ENCODE data around the gene ZNF692.
"Not testable (repeated sequence)": the region's sequence is repeated elsewhere in the genome, so short reads cannot be mapped to it uniquely, and the experiment has no call there.

Gene ZNF692

GRCh38 chr1:248849152-248849551, 9.7 kb downstream of the ZNF692 start:
- no peak for DNase-seq

DNA sequence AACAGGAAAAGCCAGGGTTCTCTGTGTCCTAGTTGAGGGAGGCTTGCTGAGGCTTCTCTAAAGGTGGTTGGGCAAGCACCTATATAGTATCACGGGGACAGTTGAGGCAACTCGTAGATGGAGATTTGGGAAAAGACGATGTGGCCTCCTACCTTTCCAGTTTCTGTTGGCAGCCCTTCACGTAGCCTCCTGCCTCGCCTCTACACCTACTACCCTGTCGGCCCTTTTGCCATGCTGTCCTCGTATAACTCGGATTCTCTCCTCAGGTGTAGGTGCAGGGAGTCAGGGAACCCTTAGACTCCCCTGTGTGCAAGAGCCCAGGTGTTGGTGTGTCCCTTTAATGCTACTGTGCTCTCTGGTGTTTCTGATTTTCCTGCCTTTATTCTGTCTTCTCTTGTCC, 10.3 kb downstream of the ZNF692 start:
- no peak for DNase-seq

- no peak for DNase-seq
Measured at GRCh38 chr1:248847956-248848561, 10.8 kb downstream of the ZNF692 start.

DNA sequence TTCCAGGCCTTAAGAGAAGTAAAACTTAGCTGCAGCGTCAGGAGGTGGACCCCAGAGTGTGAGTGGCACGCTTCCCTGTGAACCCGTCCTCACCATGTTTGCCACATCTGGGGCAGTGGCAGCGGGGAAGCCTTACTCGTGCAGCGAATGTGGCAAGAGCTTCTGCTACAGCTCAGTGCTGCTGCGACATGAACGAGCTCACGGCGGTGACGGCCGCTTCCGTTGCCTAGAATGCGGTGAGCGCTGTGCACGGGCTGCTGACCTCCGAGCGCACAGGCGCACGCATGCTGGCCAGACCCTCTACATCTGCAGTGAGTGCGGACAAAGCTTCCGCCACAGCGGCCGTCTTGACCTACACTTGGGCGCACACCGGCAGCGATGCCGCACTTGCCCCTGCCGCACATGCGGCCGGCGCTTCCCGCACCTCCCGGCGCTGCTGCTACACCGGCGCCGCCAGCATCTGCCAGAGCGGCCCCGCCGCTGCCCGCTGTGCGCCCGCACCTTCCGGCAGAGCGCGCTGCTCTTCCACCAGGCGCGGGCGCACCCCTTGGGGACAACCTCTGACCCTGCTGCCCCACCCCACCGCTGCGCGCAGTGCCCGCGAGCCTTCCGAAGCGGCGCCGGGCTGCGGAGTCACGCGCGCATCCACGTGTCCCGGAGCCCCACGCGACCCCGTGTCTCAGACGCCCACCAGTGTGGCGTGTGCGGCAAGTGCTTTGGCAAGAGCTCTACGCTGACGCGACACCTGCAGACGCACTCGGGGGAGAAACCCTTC, 11.5 kb downstream of the ZNF692 start:
- no peak for DNase-seq

DNA sequence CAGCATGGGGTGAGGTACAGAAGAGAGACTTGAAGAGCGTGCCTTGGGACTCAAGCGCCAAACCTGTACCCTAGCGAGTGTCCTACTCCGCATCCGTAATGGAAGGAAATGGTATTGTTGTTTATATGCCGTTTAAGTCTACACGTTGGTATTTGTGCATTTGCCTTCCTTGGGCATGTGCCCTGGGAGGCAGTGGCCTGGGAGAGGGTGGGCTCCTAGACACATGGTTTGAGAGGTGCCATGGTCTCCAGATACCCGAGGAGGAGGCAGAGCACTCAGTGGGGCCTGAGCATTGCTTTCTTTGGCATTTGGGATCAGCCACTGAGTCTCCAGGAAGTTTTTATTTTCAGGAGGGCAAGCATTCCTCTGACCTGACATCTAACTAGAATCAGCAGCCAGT, 14.4 kb downstream of the ZNF692 start:
- DNase-seq, result no peak

GRCh38 chr1:248843687-248844086, 15.2 kb downstream of the ZNF692 start:
- DNase-seq, result no peak

DNA sequence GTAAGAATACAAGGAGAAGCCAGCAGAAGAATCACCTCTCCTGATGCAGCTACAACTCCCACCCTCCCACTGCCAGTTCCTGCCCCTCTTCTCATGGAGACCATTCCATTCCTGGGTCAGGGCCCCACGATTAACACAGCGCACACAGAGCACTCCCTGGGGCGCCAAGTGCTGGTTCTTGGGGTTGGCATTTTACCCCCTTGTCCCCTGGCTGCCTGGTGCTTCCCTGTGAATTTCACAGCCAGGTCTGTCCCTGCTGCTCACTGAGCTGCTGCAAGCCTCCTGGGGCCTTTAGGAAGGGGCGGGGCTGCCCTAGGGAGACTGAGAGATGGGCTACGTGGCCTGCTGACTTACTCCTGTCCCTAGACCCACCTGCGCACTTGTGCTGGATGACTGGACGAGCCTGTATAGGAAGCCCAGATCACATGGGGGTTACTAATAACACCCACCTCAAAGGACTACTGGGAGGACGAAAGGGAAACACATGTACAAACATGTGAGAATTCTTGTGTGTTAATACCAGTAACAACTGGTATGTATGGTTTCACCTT, 16.0 kb downstream of the ZNF692 start:
- DNase-seq, result no peak

- DNase-seq, result no peak
Measured at GRCh38 chr1:248841702-248842395, 17.0 kb downstream of the ZNF692 start.

- DNase-seq, result no peak
Measured at GRCh38 chr1:248840946-248841345, 17.9 kb downstream of the ZNF692 start.

GRCh38 chr1:248839168-248839555, 19.7 kb downstream of the ZNF692 start:
- no peak for DNase-seq

DNA sequence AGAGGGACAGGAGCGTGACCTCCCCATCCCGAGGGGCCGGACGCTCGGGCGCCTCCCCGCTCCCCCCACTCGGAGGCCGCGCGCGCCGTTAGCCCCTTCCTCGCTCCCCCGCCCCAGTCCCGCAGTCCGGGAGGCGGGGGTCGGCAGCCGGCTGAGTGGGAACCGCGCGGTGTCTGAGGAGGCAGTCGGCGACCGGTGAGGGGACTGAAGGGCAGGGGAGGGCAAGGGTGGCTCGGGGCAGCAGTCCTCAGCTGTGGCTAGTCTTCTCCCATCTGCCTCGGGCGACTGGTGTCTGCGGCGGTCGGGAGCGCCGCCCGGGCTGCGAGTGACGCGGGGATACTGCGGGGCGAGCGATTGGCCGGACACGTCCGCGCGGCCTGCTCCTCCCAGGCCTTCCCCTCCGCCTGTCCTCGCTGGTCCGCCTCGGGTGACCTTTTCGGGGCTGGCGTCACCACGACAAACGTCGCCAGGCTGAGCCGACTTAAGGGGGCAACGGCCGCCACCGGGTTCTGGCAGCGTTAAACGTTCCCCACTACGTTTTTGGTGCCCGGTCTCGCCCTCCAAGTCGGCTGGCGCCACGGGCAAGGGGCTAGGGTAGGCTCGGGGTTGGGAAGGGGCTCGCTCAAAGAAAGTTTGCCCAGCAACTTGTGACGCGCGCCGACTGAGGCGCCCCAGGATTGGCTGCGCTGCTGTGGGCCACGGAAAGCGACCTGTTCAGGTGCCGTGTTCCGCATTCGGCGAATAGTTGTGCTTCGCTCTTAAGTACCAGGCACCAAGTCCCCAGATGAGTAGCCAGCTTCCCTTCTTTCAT, 20.3 kb downstream of the ZNF692 start:
- DNase-seq, result peak; percentile 66

- DNase-seq, result peak; percentile 95
Measured at GRCh38 chr1:248837781-248838356, 21.0 kb downstream of the ZNF692 start, which contains the start of gene ZNF672. TSS of gene ZNF672 (plus strand) at chr1:248838224. CDS start at chr1:248847275, 9,051 bp downstream.

DNA sequence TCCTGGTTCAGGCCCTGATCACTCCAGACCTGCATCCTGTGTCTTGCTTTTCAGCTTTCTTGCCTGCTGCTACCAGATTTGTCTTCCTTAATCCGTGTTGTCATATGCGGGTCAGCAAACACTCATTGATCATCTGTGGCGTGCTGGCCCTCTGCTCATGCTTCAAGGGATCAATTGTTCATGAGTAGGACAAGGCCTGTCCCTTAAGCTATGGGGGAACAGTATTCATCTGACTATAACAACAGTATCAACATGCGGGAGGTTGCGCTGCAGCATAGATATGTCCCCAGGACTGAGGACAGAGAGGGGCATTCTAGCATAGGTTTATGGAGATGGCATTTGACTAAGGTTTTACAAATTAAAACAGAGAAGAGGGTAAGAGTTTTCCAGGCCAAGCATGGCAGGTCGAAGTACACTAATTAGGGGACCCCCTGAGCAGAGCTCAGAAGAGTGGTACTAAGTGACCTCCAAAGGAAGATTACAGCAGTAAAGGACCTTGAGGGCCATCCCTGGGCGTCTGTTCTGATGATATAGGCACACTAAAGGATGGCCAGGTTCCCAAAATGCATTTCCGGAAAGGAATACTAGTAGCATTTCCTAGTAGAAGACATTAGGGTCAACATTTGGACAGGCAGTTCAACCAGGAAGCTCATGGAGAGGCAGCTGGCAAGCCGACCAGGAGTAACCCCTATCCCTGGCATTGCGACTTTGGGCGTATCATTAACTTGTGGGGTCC, 21.7 kb downstream of the ZNF692 start:
- no peak for DNase-seq

GRCh38 chr1:248834343-248834940, 24.4 kb downstream of the ZNF692 start:
- no peak for DNase-seq

GRCh38 chr1:248831842-248832241, 27.0 kb downstream of the ZNF692 start:
- DNase-seq, result no peak

GRCh38 chr1:248830718-248831017, 28.2 kb downstream of the ZNF692 start:
- DNase-seq, result not testable (repeated sequence)

- no peak for DNase-seq
Measured at GRCh38 chr1:248828845-248829244, 30.0 kb downstream of the ZNF692 start.

DNA sequence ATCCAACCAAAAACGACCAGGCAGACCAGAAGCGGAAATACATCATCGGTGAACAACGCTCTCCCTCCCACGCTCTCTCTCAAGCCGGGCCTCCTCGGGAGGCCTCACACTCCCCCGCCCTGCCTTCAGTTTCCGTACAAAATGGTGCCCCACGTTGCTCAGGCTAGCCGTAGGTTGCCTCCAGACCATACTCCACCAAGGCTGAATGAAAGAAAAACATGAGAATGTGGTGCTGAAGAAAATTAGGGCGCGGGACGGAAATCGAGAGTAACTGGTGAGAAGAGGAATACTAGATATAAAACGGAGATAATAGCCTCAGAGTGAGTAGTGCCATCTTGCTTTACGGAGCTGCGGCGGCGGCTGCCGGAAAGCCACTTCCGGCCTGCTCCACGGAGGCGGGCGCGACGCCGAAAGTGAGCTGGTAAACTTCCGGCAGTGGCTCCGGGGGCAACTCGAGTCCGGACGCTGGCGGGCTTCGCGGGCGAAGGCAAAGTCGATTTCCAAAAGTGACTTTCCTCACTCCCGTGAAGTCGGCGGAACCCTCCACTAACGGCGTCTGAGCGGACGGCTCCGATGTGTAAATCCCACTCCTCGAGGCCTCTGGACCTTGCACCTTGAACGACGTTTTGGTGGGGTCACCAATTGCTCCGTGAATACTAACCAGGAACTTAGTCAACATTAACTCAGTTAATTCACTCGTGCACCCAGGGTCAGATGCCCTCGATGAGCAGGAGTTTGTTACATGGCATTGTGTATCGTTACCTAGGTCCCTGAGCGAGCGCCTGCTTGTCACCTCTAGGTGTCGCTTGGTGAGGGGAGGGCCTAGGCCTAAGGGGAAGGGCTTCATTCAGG, 32.8 kb downstream of the ZNF692 start, which contains the start of gene SH3BP5L:
TSS of gene SH3BP5L (minus strand) at position 7 of the 852 bp plus-strand sequence. CDS start 980 bp downstream, outside the sequence.
- DNase-seq, result peak; percentile 94

DNA sequence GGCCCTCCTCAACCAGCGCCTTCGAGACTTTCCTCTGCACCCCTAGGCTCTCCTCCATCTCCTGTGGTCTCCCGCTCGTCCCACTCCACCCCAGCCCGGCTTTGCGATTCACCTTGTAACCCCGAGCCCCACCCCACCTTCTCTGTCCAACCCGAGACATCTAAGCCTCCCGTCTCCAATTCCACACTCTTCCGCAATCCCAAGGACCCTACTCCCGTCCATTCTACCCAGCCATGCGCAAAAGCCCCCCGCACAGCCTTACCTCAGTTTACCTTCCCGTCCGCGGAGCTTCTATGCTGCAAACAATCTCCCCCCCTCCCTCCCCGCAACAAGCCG, 33.3 kb downstream of the ZNF692 start:
- no peak for DNase-seq

DNA sequence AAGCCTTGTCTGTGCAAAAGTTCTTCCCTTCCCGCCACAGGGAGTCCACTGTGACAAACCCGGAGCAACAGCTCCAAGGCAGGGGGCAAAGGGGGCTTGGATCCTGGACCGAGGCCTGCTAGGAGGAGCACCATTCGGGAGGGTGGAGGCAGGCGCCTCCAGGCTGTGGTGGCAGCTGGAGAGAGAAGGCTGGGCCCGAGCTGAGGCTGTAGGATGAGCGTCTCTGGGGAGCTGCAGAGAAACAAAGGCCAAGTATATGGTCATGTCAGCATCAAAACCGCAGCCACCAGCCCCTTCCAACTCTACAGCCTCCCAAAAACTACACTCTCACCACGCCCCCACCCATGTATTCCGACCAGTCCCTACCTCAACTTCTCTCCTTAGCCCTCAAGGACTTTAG, 33.7 kb downstream of the ZNF692 start:
- DNase-seq, result no peak
